GM18507 (cell line): ENCODE data around the gene SNRPA.
"Not testable (repeated sequence)": the region's sequence is repeated elsewhere in the genome, so short reads cannot be mapped to it uniquely, and the experiment has no call there.

ENCODE experiments used
- DNase-seq: peaks from one replicate; pipeline ENCODE4 v3.0.0; 2011; ENCODE audit warnings: low read depth; ENCODE audit not compliant: insufficient read length; ENCODE audit errors: extremely low spot score
- FAIRE-seq: peaks from 2 replicates; lab custom pipeline; 2011; peaks lifted over from hg19 to GRCh38; lab: Jason Lieb, UNC

SNRPA gene

DNA sequence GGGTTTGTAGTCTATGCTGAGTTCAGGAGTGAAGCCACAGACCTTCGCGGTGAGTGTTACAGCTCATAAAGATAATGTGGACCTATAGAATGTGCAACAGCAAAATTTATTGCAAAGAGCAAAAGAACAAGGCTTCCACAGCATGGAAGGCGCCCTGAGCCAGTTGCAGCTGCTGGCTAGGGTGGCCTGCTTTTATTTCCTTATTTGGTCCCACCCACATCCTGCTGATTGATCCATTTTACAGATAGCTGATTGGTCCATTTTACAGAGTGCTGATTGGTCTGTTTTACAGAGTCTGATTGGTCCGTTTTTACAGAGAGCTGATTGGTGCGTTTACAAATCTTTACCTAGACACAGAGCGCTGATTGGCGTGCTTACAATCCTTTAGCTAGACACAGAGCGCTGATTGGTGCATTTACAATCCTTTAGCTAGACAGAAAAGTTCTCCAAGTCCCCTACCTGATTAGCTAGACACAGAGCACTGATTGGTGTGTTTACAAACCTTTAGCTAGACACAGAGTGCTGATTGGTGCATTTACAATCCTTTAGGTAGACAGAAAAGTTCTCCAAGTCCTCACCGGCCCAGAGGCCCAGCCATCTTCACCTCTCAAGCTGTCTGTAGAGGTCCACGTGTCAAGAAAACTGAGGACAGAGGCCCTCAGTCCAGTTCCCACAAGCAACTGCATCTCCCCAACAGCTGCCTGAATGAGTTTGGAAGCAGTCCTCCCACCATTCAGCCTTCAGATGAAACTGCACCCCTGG, 20.3 kb downstream of the SNRPA start:
- DNase-seq = not testable (repeated sequence)

DNA sequence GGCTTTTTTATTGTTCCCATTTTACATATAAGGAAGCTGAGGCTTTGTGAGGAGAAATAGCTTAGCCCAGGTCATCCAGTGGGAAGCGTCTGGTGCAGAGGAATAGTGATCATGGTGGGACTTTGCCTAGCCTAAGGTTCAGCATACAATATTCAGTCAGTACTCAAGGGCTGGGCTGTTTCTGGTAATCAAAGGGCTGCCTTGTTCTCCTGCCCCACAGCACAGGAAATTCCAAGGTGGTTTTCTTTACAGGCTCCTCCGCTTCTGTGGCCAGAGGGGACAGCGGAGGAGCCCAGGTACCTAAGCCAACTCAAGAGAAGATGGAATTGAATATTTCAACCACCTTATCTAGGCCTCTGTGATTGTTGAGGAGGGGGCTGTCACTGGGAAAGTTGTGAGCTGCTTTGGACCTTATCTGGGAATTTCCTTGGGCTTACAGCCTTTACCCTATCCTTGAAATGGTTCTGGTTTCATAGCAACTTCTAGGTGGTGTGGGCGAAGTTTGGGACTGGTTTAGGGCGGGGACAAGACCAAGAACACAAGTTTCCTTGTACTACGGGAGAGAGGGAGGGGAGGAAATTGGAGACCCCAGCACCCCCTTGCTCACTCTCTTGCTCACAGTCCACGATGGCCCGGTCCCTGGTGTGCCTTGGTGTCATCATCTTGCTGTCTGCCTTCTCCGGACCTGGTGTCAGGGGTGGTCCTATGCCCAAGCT, 24.1 kb downstream of the SNRPA start, which contains the start of gene MIA:
Gene MIA, plus strand, starts transcription at position 606 of the 716 bp plus-strand sequence. Its CDS starts 22 bp downstream, at position 628.
- no peak for FAIRE-seq
- no peak for DNase-seq

More for the DNA sequence above, 20.3 kb downstream of the SNRPA start:
- not testable (repeated sequence) for FAIRE-seq

DNA sequence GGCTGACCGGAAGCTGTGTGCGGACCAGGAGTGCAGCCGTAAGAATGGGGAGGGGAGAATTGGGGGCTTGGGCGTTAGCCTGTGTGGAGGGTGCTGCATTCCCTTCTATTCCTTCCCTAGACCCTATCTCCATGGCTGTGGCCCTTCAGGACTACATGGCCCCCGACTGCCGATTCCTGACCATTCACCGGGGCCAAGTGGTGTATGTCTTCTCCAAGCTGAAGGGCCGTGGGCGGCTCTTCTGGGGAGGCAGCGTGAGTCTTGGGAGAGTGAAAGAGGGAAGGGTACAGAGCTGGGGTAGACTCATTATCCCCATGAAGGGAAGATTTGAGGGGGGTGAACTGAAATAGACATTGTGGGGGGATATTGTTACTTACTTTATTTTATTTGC, 24.6 kb downstream of the SNRPA start:
- FAIRE-seq (no peak), DNase-seq (no peak)

DNA sequence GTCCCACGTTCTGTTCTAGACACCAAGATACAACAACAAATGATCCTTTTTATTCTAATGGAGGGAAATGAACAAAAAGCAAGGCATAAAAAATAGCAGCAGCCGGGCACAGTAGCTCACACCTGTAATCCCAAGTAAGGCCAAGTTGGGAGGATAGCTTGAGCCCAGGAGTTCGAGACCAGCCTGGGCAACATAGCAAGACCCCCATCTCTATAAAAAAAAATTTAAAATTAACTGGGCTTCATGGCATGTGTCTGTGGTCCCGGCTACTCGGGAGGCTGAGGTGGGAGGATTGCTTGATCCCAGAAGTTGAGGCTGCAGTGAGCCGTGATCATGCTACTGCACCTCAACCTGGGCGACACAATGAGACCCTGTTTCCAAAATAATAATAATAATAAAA, 25.4 kb downstream of the SNRPA start:
- FAIRE-seq = no peak

DNA sequence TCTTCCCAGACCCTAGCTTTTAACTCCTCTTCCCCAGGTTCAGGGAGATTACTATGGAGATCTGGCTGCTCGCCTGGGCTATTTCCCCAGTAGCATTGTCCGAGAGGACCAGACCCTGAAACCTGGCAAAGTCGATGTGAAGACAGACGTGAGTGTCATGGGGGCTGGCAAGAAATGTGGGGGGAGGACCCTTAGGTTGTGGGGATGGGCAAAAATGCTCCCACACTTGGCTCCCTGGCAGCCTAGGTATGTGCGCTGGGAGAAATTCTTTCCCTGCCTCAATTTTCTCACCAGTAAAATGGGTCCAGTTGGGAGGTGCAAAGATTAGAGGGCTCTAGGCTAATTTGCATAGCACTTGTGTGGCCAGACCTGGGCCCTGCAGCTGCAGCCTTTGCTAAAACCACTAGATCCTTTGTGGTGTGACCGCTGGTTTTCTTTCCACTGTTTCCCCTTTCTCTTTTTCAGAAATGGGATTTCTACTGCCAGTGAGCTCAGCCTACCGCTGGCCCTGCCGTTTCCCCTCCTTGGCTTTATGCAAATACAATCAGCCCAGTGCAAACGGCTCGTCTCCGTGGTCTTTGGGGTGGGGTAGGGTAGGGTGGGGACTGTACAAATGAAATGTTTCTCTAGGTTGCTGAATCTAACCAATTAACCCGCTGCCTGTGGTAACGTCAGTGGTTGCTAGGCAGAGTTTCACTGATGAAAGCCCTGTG, 26.1 kb downstream of the SNRPA start:
- FAIRE-seq (peak; percentile 98), DNase-seq (peak; percentile 58)

More for the DNA sequence above, 25.4 kb downstream of the SNRPA start:
- DNase-seq = no peak

DNA sequence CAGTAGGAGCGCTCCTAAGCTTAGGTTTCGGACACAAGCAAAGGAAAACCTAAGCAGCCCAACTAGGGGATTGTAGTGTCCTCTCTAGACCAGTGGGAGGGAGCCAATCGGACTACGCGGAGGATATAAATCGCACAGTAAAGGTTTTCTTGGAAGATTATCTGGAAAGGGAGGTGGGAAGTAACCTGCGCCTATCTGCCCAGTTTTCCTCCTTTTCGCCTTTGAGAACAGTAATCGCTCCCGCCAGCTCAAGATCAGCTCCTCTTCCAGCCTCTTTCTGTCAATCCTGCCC, 26.6 kb downstream of the SNRPA start:
- DNase-seq (no peak), FAIRE-seq (no peak)

DNA sequence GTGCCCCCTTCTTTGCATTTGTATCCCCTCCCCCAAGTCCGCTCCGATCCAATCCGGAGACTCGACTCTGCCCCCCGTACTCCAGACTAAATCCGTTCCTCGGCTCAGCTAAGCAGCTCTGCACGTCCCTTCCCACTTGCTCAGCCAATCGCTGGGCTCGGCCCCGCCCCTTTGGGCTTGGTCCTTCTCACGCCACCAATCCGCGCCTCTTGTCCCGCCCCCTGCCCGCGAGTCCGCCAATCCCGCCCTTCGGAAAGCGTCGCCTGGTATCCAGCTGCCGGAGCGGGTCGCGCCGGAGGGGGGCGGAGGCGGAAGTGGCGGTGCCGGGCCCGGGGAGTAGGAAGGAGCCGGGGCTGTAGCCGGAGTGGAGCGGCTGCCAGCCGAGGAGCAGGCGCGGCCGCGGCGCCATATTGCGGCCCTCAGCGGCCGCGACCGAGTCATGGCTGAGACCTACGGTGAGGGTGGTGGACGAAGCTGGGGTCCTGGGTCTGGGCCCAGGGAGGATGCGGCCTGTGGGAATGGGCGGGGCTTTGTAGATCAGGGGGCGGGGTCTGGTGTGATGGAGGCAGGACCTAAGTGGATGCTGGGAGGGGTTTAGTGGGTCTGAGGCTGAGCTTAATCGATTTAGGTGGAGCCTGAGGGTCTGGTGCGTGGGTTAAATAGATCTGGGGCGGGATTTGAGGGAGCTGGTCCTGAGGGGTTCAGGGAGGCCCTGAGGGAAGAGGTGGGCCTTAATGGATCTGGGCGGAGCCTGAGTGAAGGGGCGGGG, 27.1 kb downstream of the SNRPA start, which contains the start of gene RAB4B:
Gene RAB4B, plus strand, starts transcription at position 311 of the 769 bp plus-strand sequence. Its CDS starts 129 bp downstream, at position 440.
- no peak for FAIRE-seq

DNA sequence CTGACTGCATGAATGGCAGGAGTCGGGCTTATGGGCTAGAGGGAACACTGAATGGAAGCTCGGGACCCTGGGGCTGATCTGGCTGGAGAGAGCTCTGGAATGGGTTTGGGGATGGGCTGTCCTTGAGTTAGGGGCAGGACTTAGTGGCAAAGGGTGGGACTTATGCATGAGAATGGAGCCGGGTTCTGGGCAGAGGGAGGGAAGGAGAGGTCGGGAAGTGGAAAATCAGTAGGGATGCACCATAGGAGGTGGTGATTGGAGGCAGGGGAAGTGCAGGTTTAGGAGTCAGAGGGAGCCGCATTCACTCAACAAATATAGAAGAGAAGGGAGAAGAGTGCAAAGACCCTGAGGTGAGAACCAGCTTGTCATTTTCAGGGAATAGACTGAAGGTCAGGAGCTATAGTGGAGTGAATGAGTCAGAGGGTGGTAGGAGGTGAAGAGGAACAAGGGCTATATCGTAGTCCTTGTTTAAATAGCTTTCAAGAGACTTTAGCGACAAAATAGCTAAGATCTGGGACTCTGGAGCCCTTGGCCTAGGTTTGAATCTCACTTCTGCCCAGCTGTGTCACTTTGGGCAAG, 27.8 kb downstream of the SNRPA start:
- DNase-seq = no peak

More for the DNA sequence above, 27.1 kb downstream of the SNRPA start, which contains the start of gene RAB4B:
- peak; percentile 89 for DNase-seq

DNA sequence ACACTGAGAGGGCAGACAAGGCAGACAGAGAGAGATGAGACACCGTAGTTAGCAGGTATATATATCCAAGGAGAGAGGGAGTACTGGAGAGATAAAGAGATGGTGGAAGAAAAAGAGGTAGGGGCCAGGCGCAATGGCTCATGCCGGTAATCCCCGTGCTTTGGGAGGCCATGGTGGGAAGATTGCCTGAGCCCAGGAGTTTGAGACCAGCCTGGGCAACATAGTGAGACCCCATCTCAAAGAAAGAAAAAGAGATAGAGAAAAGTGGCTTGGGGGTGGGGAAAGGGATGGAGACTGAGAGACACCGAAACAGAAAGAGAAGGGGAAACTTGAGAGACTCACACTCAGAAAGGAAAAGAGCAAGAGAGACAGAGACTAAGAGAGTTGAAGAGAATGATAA, 29.6 kb downstream of the SNRPA start:
- DNase-seq (no peak), FAIRE-seq (no peak)

More for the DNA sequence above, 27.8 kb downstream of the SNRPA start:
- no peak for FAIRE-seq

DNA sequence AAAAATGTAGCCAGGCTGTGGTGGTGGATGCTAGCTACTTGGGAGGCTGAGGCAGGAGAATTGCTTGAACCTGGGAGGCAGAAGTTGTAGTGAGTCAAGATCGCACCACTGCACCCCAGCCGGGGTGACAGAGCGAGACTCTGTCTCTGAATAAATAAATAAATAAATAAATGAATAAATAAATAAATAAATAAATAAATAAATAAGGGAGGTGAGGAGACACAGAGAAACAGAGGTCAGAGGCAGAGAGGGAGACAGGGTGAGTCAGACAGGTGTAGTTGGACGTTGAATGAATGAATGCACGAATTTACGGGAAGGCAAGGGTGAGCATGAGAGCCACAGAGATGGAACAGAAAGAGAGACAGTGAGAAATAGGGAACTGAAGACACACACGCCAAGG, 30.1 kb downstream of the SNRPA start:
- DNase-seq (no peak), FAIRE-seq (no peak)

DNA sequence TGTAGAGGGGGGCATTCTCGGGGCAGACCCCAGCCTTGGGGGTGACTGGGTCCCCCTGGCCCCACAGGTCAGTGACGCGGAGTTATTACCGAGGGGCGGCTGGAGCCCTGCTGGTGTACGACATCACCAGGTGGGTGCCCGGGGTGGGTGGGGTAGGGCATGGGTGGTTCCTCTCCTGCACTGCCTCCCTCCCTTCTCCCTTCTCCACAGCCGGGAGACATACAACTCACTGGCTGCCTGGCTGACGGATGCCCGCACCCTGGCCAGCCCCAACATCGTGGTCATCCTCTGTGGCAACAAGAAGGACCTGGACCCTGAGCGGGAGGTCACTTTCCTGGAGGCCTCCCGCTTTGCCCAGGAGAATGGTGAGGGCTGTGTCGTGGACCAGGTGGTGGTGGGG, 32.7 kb downstream of the SNRPA start:
- DNase-seq = no peak

DNA sequence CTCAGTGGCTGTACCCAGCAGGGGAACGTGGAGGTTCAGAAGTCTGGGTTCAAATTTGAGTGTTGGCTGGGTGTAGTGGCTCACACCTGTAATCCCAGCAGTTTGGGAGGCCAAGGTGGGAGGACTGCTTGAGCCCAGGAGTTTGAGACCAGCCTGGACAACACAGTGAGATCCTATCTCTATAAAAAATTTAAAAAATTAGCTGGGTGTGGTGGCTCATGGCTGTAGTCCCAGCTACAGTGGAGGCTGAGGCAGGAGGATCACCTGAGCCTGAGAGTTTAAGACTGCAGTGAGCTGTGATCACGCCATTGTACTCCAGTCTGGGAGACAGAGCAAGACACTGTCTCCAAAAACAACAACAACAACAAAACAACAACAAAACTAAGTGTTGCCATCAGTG, 33.1 kb downstream of the SNRPA start:
- not testable (repeated sequence) for FAIRE-seq, DNase-seq

More for the DNA sequence above, 32.7 kb downstream of the SNRPA start:
- FAIRE-seq = no peak

DNA sequence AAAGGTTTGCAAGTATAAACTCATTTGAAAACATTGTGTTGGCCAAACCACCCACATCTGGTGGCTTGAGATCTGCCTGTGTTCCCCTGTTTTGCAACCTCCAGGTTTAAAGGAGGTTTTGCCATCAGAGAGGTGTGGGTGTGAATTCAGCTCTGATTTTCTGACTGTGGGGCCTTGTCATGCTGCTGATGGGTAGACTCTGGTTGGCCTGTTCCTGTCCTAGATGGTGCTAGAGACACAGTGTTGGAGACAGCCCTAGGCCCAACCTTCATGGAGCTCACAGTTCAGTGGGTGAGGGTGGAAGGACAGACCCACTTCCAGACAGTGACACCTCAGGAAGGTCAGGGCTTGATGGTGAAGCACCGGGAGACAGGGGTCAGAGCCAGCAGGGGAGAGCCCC, 34.5 kb downstream of the SNRPA start:
- DNase-seq = no peak
- no peak for FAIRE-seq

DNA sequence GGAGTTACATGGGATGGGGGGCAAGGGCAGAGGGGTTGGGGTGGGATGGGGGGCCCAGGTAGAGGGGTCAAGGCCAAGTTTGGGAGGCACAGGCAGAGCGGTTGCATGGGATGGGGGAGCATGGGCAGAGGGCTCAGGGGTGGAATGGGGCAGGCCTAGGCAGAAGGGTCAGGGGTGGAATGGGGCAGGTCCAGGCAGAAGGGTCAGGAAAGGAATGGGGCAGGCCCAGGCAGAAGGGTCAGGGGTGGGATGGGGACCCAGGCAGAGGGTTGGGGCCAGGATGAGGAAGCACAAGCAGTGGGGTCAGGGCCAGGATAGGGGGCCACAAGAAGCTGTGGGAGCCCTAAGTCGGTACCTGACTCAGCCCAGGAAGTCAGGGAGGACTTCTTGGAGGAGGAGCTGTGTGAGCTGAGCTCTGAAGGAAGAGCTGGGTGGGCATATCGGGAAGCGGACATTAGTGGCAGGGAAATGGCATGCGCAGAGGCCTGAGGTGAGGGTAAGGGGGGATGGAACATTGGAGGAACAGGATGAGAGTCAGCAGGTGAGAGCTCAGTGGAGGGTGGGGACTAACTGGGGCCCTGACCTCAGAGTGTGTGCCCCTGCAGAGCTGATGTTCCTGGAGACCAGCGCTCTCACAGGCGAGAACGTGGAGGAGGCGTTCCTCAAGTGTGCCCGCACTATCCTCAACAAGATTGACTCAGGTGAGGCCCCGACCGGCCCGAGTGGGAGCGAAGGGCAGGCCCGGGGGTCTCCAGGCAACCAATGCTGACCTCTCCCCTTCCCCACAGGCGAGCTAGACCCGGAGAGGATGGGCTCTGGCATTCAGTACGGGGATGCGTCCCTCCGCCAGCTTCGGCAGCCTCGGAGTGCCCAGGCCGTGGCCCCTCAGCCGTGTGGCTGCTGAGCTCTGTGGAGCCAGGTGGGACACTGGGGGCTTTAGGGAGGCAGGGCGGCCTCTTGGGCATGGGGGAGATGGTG, 35.3 kb downstream of the SNRPA start:
- DNase-seq (no peak), FAIRE-seq (no peak)

DNA sequence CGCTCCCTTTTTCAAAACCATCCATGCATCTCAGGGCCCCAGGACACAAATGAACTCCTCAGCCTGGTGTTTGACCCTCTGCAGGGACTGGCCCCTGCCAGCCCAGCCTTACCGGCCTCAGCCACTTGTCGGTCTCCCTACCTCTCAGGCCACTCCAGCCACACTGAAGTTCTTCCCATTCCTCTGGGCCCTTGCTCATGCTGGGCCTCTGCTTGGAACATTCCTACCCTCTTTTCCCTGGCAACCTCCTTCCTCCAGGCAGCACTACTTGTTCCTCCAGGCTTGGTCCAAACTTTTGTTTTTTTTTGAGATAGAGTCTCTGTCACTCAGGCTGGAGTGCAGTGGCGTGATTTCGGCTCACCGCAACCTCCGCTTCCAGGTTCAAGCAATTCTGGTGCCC, 40.3 kb downstream of the SNRPA start:
- FAIRE-seq = no peak

DNA sequence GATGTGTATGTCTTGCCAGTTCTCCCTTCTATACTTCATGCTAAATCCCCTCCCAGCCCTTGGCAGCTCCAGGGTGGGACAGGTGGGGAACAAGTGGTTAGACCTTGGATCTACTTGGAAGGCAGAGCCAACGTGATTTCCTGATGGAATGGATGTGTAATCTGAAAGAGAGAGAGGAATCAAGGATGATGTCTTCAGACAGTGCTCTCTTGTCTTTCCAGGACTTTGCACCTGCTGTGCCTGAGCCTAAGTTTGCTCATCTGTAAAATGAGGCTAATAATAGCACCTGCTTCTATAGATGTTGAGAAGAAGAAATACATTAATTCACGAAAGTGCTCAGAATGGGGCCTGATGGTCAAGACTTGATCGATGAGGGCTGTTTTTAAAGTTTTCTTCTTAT, 41.0 kb downstream of the SNRPA start:
- FAIRE-seq = peak; percentile 31
- no peak for DNase-seq

More for the DNA sequence above, 40.3 kb downstream of the SNRPA start:
- DNase-seq = no peak

DNA sequence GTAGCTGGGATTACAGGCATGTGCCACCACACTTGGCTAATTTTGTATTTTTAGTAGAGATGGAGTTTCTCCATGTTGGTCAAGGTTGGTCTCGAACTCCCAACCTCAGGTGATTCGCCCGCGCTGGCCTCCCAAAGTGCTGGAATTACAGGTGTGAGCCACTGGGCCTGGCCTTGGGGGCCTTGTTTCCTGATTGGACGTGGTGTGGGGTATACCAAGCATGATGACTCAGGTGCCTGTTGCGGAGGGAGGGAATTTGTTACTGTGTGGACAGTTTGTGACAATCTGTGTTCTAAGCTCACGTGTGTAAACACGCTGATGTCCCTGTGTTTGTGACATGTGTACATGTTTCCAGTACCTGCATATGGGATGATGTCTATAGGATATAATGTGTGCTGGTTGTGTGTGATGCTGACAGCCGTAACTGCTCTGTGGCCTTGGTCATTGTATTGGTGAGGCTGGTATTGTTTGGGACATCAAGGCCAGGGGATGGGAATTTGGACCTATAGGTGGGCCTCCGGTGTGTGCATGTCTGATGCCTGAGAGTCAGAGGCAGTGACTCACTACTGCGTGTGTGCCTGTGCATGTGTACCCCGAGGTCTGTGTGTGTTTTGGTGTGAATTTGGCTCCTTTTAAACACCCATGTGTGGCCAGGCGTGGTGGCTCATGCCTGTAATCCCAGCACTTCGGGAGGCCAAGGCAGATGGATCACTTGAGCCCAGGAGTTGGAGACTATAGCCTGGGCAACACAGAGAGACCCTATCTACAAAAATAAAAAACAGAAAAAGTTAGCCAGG, 46.4 kb downstream of the SNRPA start:
- DNase-seq (no peak), FAIRE-seq (no peak)
